Fibroblast of lung (primary cell): ENCODE data around the gene NEK7. TPM values are rescaled to one million over a fixed set of nuclear protein-coding genes. Genes with fewer than 3 reads are reported as not detected.

Experiments used
- DNase-seq, 2 donors: peaks; one replicate each; pipeline versions ENCODE4 v3.0.0 to v3.0.0-alpha.2; 2010; ENCODE audit warnings: low read depth in 2 of 2
- H2AFZ ChIP-seq: 2 replicates; pipeline ENCODE4 v1.5.1; 2012; ENCODE audit warnings: low read length, control low read depth, inconsistent platforms
- H3K27ac ChIP-seq: 2 replicates; pipeline ENCODE4 v1.5.1; 2011; ENCODE audit warnings: low read length, control low read depth; ENCODE audit not compliant: insufficient read depth
- H3K27me3 ChIP-seq: 2 replicates; pipeline ENCODE4 v1.5.1; 2011; ENCODE audit warnings: mild to moderate bottlenecking, low read length; ENCODE audit not compliant: control insufficient read depth, insufficient read depth
- H3K36me3 ChIP-seq: 2 replicates; pipeline ENCODE4 v1.5.1; 2011; ENCODE audit warnings: low read length; ENCODE audit not compliant: control insufficient read depth, insufficient read depth
- H3K4me1 ChIP-seq: 2 replicates; pipeline ENCODE4 v1.5.1; 2011; ENCODE audit warnings: low read length; ENCODE audit not compliant: control insufficient read depth, insufficient read depth; ENCODE audit errors: extremely low read depth
- H3K4me2 ChIP-seq: 2 replicates; pipeline ENCODE4 v1.5.1; 2011; ENCODE audit warnings: low read length, control low read depth; ENCODE audit not compliant: insufficient read depth; ENCODE audit errors: extremely low read depth
- H3K4me3 ChIP-seq, 4 experiments: fragments of 200-600 bp in 1 of 4; sonication (generic) in 1 of 4; replicated peaks in 1 of 4; 2 replicates each; pipeline ENCODE4 v1.5.1; 2011 to 2016; ENCODE audit warnings: low read length in 4 of 4, low read depth in 3 of 4, mild to moderate bottlenecking in 3 of 4, control low read depth in 2 of 4, inconsistent platforms in 1 of 4, mixed read lengths in 1 of 4; ENCODE audit not compliant: insufficient read depth in 1 of 4; ENCODE audit errors: control extremely low read depth in 1 of 4
- H3K79me2 ChIP-seq: 2 replicates; pipeline ENCODE4 v1.5.1; 2012; ENCODE audit warnings: mild to moderate bottlenecking, low read length, inconsistent platforms; ENCODE audit not compliant: control insufficient read depth, insufficient read depth
- H3K9ac ChIP-seq: 2 replicates; pipeline ENCODE4 v1.5.1; 2011; ENCODE audit warnings: mild to moderate bottlenecking, low read length, control low read depth; ENCODE audit not compliant: insufficient read depth
- H3K9me3 ChIP-seq: 2 replicates; pipeline ENCODE4 v1.5.1; 2012; ENCODE audit warnings: low read depth, low read length; ENCODE audit not compliant: control insufficient read depth, insufficient read depth
- H4K20me1 ChIP-seq: 2 replicates; pipeline ENCODE4 v1.5.1; 2011; ENCODE audit warnings: low read length; ENCODE audit not compliant: control insufficient read depth, insufficient read depth; ENCODE audit errors: extremely low read depth
- EZH2 ChIP-seq: IDR thresholded peaks from 2 replicates; pipeline ENCODE4 v1.5.1; 2012; ENCODE audit warnings: low read length, control low read depth, mild to moderate bottlenecking; ENCODE audit errors: missing control alignments
- polyA plus RNA-seq, 2 donors: library from polyadenylated mRNA; depleted of rRNA in 1 of 2; stranded (reverse) in 1 of 2; unstranded in 1 of 2; fragments of >200 nt; gene quantifications; 2 replicates each; pipeline ENCODE4 v1.2.1, GENCODE V29; 2011 to 2012; ENCODE audit warnings: missing spikeins in 1 of 2
- total RNA-seq: library from RNA; depleted of rRNA; stranded (reverse); fragments of >200 nt; gene quantifications from 2 replicates; pipeline ENCODE4 v1.2.1, GENCODE V29; 2014
- TF ChIP-seq, protein P1 (sequence below), 2 donors: IDR thresholded peaks in 1 of 2; conservative IDR thresholded peaks in 1 of 2; 1 replicate in 1 of 2; 2 replicates in 1 of 2; pipeline ENCODE4 v1.5.1; 2011 to 2012; ENCODE audit warnings: low read length in 2 of 2, control low read depth in 1 of 2, inconsistent platforms in 1 of 2, low read depth in 1 of 2, mild to moderate bottlenecking in 1 of 2

NEK7 gene
- total and polyA plus RNA-seq, 2 donors (not counting 1 experiment from before 2014, with no cell fraction given): 90.5 to 207 TPM

GRCh38 chr1:198183605-198184004 lies 26.8 kb downstream of the NEK7 start:
- Histone ChIP-seq H4K20me1 (no peaks in the 10 kb centered on the region), H3K4me1 (no peaks in the 10 kb centered on the region), H3K4me3 (no peak overlapping the region), H2AFZ (no peak overlapping the region), H3K79me2 (peaks cover 84% of the 10 kb centered on the region), H3K4me2 (no peak overlapping the region), H3K27me3 (no peaks in the 10 kb centered on the region), H3K27ac (no peak overlapping the region), H3K36me3 (no peaks in the 10 kb centered on the region), H3K9me3 (no peaks in the 10 kb centered on the region), H3K9ac (no peak overlapping the region)
- no peak for DNase-seq
- TF ChIP-seq, protein P1, sequence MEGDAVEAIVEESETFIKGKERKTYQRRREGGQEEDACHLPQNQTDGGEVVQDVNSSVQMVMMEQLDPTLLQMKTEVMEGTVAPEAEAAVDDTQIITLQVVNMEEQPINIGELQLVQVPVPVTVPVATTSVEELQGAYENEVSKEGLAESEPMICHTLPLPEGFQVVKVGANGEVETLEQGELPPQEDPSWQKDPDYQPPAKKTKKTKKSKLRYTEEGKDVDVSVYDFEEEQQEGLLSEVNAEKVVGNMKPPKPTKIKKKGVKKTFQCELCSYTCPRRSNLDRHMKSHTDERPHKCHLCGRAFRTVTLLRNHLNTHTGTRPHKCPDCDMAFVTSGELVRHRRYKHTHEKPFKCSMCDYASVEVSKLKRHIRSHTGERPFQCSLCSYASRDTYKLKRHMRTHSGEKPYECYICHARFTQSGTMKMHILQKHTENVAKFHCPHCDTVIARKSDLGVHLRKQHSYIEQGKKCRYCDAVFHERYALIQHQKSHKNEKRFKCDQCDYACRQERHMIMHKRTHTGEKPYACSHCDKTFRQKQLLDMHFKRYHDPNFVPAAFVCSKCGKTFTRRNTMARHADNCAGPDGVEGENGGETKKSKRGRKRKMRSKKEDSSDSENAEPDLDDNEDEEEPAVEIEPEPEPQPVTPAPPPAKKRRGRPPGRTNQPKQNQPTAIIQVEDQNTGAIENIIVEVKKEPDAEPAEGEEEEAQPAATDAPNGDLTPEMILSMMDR (conservative IDR thresholded peaks at IDR 0.05 in 1 of 2, IDR thresholded peaks at IDR 0.05 in 1 of 2; ENCODE audit: low read depth in 1 of 2, low read length in 2 of 2): no peak
- no peak for TF ChIP-seq EZH2

GRCh38 chr1:198184516-198184915 lies 27.7 kb downstream of the NEK7 start:
- no peak overlapping the region for H3K9ac ChIP-seq
- no peak overlapping the region for H3K4me3 ChIP-seq
- H3K27ac ChIP-seq: no peak overlapping the region
- no peak overlapping the region for H3K4me2 ChIP-seq
- H3K79me2 ChIP-seq: peaks cover 75% of the 10 kb centered on the region
- no peaks in the 10 kb centered on the region for H4K20me1 ChIP-seq
- H3K36me3 ChIP-seq: no peaks in the 10 kb centered on the region
- no peak for DNase-seq
- H2AFZ ChIP-seq: no peak overlapping the region
- TF ChIP-seq, protein P1 (conservative IDR thresholded peaks at IDR 0.05 in 1 of 2, IDR thresholded peaks at IDR 0.05 in 1 of 2; ENCODE audit: low read depth in 1 of 2, low read length in 2 of 2): no peak
- no peak for TF ChIP-seq EZH2
- no peaks in the 10 kb centered on the region for H3K27me3 ChIP-seq
- no peaks in the 10 kb centered on the region for H3K9me3 ChIP-seq
- no peaks in the 10 kb centered on the region for H3K4me1 ChIP-seq

DNA sequence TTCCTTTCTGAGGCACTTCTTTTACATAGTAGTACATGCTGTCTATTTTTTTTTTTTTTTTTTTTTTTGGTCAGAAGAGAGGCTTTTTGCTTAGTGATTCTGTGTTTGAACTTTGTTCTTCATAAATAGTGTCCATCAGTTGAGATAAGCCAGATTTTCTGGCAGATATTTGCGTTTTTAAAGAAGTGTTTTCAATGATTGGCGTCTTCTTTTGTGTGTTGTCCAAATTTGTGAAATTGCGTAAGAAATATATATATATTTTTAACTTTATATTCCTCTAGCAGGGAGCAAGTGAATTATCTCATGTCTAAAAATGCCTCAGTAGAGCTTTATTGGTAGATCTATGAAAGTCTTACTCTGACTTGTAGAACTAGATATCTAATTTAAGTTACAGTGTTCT lies 28.3 kb downstream of the NEK7 start:
- H3K36me3 ChIP-seq: no peaks in the 10 kb centered on the region
- H2AFZ ChIP-seq: no peak overlapping the region
- no peak overlapping the region for H3K4me3 ChIP-seq
- H3K79me2 ChIP-seq: peaks cover 71% of the 10 kb centered on the region
- H3K9me3 ChIP-seq: no peaks in the 10 kb centered on the region
- H3K27ac ChIP-seq: no peak overlapping the region
- peaks cover 2% of the 10 kb centered on the region for H4K20me1 ChIP-seq
- H3K4me1 ChIP-seq: no peaks in the 10 kb centered on the region
- H3K4me2 ChIP-seq: no peak overlapping the region
- TF ChIP-seq EZH2: no peak
- TF ChIP-seq, protein P1 (conservative IDR thresholded peaks at IDR 0.05 in 1 of 2, IDR thresholded peaks at IDR 0.05 in 1 of 2; ENCODE audit: low read depth in 1 of 2, low read length in 2 of 2): no peak
- no peak overlapping the region for H3K9ac ChIP-seq
- no peaks in the 10 kb centered on the region for H3K27me3 ChIP-seq
- peak in 1 of 2 donors; percentile 68 for DNase-seq
